NCI-H2196 treated with DMSO at 0.1 percent for 48 hours (cell line): ENCODE data around the gene NPVF.

ENCODE experiments used
- DNase-seq: peaks from one replicate; lab custom pipeline; 2025; ENCODE audit not compliant: unreplicated experiment; lab: John Stamatoyannopoulos, UW

Gene NPVF

GRCh38 chr7:25235471-25235870 is 7.2 kb upstream of the NPVF start:
- no peak for DNase-seq

- DNase-seq: no peak
Measured at GRCh38 chr7:25234336-25234735, 6.0 kb upstream of the NPVF start.

- no peak for DNase-seq
Measured at GRCh38 chr7:25223206-25223605, 5.1 kb downstream of the NPVF start.

GRCh38 chr7:25222666-25223065 is 5.6 kb downstream of the NPVF start:
- DNase-seq: no peak

GRCh38 chr7:25221009-25221408 is 7.3 kb downstream of the NPVF start:
- no peak for DNase-seq

GRCh38 chr7:25218191-25218590 is 10.1 kb downstream of the NPVF start:
- no peak for DNase-seq

GRCh38 chr7:25216837-25217236 is 11.4 kb downstream of the NPVF start:
- DNase-seq: peak; percentile 2

GRCh38 chr7:25215694-25216335 is 12.5 kb downstream of the NPVF start:
- DNase-seq: no peak

- no peak for DNase-seq
Measured at GRCh38 chr7:25208525-25209221, 19.6 kb downstream of the NPVF start.

GRCh38 chr7:25207887-25208286 is 20.4 kb downstream of the NPVF start:
- no peak for DNase-seq

GRCh38 chr7:25206765-25207164 is 21.5 kb downstream of the NPVF start:
- DNase-seq: no peak

GRCh38 chr7:25196132-25196896 is 32.0 kb downstream of the NPVF start:
- DNase-seq: no peak

GRCh38 chr7:25194036-25194435 is 34.2 kb downstream of the NPVF start:
- DNase-seq: no peak

GRCh38 chr7:25192043-25192442 is 36.2 kb downstream of the NPVF start:
- no peak for DNase-seq

- no peak for DNase-seq
Measured at GRCh38 chr7:25189197-25189596, 39.1 kb downstream of the NPVF start.

- DNase-seq: no peak
Measured at GRCh38 chr7:25187932-25188331, 40.4 kb downstream of the NPVF start.

GRCh38 chr7:25186436-25186835 is 41.9 kb downstream of the NPVF start:
- no peak for DNase-seq

- no peak for DNase-seq
Measured at GRCh38 chr7:25181532-25181931, 46.8 kb downstream of the NPVF start.

- DNase-seq: no peak
Measured at GRCh38 chr7:25180946-25181345, 47.3 kb downstream of the NPVF start.

- DNase-seq: no peak
Measured at GRCh38 chr7:25180592-25180923, 47.7 kb downstream of the NPVF start.

- peak; percentile 33 for DNase-seq
Measured at GRCh38 chr7:25179771-25180591, 48.3 kb downstream of the NPVF start.
